Ishikawa (cell line): Measurements from ENCODE around the gene WSCD2.

ENCODE experiments used
- CEBPB ChIP-seq: IDR thresholded peaks from 2 replicates; pipeline ENCODE4 v1.6.1; 2012
- CREB1 ChIP-seq: IDR thresholded peaks from 2 replicates; pipeline ENCODE4 v1.6.1; 2012; ENCODE audit warnings: low read depth
- EGR1 ChIP-seq: IDR thresholded peaks from 2 replicates; pipeline ENCODE4 v1.6.1; 2012
- EP300 ChIP-seq: IDR thresholded peaks from 2 replicates; pipeline ENCODE4 v1.6.1; 2012; ENCODE audit warnings: borderline replicate concordance
- FOXM1 ChIP-seq: IDR thresholded peaks from 2 replicates; pipeline ENCODE4 v1.6.1; 2012; ENCODE audit warnings: low read depth, borderline replicate concordance
- NFIC ChIP-seq: IDR thresholded peaks from 2 replicates; pipeline ENCODE4 v1.6.1; 2012
- RAD21 ChIP-seq: IDR thresholded peaks from 2 replicates; pipeline ENCODE4 v1.6.1; 2012; ENCODE audit warnings: low read depth
- REST ChIP-seq: IDR thresholded peaks from 2 replicates; pipeline ENCODE4 v1.6.1; 2012; ENCODE audit warnings: low read depth, mild to moderate bottlenecking
- TAF1 ChIP-seq: IDR thresholded peaks from 2 replicates; pipeline ENCODE4 v1.6.1; 2012; ENCODE audit warnings: low read depth, mild to moderate bottlenecking
- TCF12 ChIP-seq: IDR thresholded peaks from 2 replicates; pipeline ENCODE4 v1.6.1; 2012; ENCODE audit warnings: low read depth
- TEAD4 ChIP-seq: IDR thresholded peaks from 2 replicates; pipeline ENCODE4 v1.6.1; 2012
- USF1 ChIP-seq: IDR thresholded peaks from 2 replicates; pipeline ENCODE4 v1.6.1; 2012
- YY1 ChIP-seq: IDR thresholded peaks from 2 replicates; pipeline ENCODE4 v1.6.1; 2012; ENCODE audit warnings: low read depth
- ZBTB7A ChIP-seq: IDR thresholded peaks from 2 replicates; pipeline ENCODE4 v1.6.1; 2012; ENCODE audit warnings: low read depth
- TF ChIP-seq, protein P1 (sequence below): IDR thresholded peaks from 2 replicates; pipeline ENCODE4 v1.6.1; 2012

Gene WSCD2

DNA sequence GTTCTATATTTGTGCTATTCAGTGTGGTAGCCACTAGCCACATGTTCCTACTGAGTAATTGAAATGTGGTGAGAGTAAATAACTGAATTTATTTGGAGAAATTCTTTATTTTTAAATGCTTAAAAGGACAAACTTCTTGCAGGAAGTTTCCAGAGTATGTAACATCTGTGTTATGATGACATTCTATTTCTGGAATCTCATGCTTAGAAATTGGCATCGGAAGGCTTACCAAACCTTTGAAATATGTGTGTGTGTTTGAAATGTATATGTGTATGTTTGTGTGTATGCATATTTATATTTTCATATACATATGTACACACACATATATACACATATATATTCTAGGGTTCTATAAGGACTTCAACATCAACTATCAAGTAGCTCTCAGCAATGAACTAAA lies 12.4 kb upstream of the WSCD2 start:
- TF ChIP-seq TCF12 (no peak), USF1 (no peak), TEAD4 (no peak), YY1 (no peak), NFIC (no peak), FOXM1 (no peak), CEBPB (no peak), ZBTB7A (no peak)

GRCh38 chr12:108117163-108117849 lies 11.8 kb upstream of the WSCD2 start:
- TF ChIP-seq ZBTB7A = no peak
- no peak for TF ChIP-seq EGR1
- TF ChIP-seq CEBPB = no peak
- no peak for TF ChIP-seq NFIC
- TF ChIP-seq TAF1 = no peak
- no peak for TF ChIP-seq YY1
- TF ChIP-seq REST = no peak
- no peak for TF ChIP-seq EP300
- no peak for TF ChIP-seq TCF12
- no peak for TF ChIP-seq RAD21
- no peak for TF ChIP-seq CREB1
- TF ChIP-seq, protein P1, sequence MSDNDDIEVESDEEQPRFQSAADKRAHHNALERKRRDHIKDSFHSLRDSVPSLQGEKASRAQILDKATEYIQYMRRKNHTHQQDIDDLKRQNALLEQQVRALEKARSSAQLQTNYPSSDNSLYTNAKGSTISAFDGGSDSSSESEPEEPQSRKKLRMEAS = no peak
- no peak for TF ChIP-seq TEAD4
- TF ChIP-seq USF1 = no peak
- no peak for TF ChIP-seq FOXM1

GRCh38 chr12:108117902-108118301 lies 11.2 kb upstream of the WSCD2 start:
- TF ChIP-seq EP300 = no peak

GRCh38 chr12:108119126-108119973 lies 9.7 kb upstream of the WSCD2 start:
- TF ChIP-seq REST (no peak), TCF12 (no peak), EP300 (no peak), TEAD4 (no peak), YY1 (no peak), RAD21 (no peak), EGR1 (no peak)
- TF ChIP-seq, protein P1 = no peak

DNA sequence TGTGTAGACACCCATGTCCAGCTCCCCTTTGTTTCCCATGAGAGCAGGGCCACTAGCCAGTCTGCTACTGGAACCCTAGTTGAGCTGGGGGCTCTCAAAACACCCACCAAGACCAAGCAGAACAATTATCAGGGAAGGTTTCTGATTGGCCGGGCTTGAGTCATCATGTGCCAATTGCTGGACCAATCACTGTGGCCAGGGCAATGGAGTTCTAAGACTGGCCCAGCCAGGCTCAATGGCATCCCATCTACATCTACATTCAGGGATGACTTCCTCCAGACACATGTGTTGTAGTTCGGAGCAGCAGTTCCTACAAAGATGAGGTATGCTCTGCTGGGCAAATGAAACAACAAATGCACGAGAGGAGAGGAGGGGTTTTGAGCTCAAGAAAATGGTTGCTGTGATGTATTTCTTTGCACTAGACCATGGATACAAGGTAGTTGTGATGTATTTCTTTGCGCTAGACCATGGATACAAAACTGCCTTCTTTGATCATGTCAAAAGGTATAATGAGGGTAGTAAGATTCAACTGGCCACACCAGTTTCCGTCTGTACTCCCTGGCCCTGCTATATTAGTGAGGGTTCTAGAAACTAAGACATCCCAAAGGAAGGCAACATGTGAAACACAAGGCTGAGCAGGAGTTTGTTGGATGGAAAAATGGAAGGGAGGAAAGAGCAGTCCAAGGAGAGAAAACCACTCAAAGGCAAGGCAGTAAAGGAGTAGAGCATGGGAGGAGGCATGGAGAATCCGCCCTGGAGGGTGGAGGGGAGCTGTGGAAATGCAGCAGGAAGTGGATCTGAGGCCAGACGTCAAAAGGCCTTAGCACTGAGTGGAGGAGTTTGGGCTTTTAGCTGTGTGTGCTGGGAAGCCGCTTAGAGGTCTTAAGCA lies 8.9 kb upstream of the WSCD2 start:
- TF ChIP-seq NFIC (no peak), ZBTB7A (no peak), EP300 (no peak), EGR1 (no peak), FOXM1 (no peak), REST (no peak), TCF12 (no peak), CREB1 (no peak), YY1 (no peak), RAD21 (no peak), TEAD4 (no peak), CEBPB (no peak), TAF1 (no peak), USF1 (no peak)
- TF ChIP-seq, protein P1 = no peak
